Thoracic aorta (tissue), 2 donors: ENCODE measurements around the gene RIC8A. TPM values are rescaled to one million over a fixed set of nuclear protein-coding genes. Genes with fewer than 3 reads are reported as not detected.
A peak's percentile ranks its signal among the peaks of the same experiment; 100 is the strongest.

Experiments used
- ATAC-seq: fragments of 150-250 bp; one replicate; pipeline ENCODE4 v1.8.0; 2017; ENCODE audit warnings: low read depth; ENCODE audit not compliant: insufficient number of reproducible peaks, low FRiP score
- DNase-seq: peaks from one replicate; pipeline ENCODE4 v3.0.0-alpha.2; 2020; ENCODE audit warnings: low spot score
- H3K27ac ChIP-seq, 2 donors: fragments of 200-600 bp; sonication (generic); 1 replicate in 1 of 2; 2 replicates in 1 of 2; pipeline ENCODE4 v1.5.1; 2016; ENCODE audit warnings: mild to moderate bottlenecking in 2 of 2, moderate library complexity in 2 of 2
- H3K27me3 ChIP-seq: fragments of 200-600 bp; sonication (generic); replicated peaks from 2 replicates; pipeline ENCODE4 v1.6.0; 2016; ENCODE audit warnings: mild to moderate bottlenecking; ENCODE audit not compliant: insufficient read depth
- H3K36me3 ChIP-seq: fragments of 200-600 bp; sonication (generic); one replicate; pipeline ENCODE4 v1.5.1; 2016
- H3K4me1 ChIP-seq, 2 donors: fragments of 200-600 bp; sonication (generic); 1 replicate in 1 of 2; 2 replicates in 1 of 2; pipeline versions ENCODE4 v1.5.1 to v1.6.0; 2016; ENCODE audit warnings: low read depth in 2 of 2, mild to moderate bottlenecking in 1 of 2; ENCODE audit not compliant: control insufficient read depth in 1 of 2
- H3K4me3 ChIP-seq: fragments of 200-600 bp; sonication (generic); 2 replicates; pipeline ENCODE4 v1.5.1; 2016; ENCODE audit warnings: mild to moderate bottlenecking
- H3K9me3 ChIP-seq: fragments of 200-600 bp; sonication (generic); 2 replicates; pipeline ENCODE4 v1.5.1; 2016
- total RNA-seq, 2 donors: library from RNA; depleted of rRNA; stranded (reverse); fragments of >200 nt; gene quantifications; one replicate each; pipeline versions ENCODE4 v1.1.0 to v1.2.3, GENCODE V29; 2016
- TF ChIP-seq, protein P1 (sequence below): fragments of 200-600 bp; sonication (generic); IDR thresholded peaks from one replicate; pipeline ENCODE4 v1.5.1; 2019; ENCODE audit warnings: antibody characterized with exemption

Gene RIC8A
- total RNA-seq, 2 donors from 2014 or later = 79.4 to 102 TPM

DNA sequence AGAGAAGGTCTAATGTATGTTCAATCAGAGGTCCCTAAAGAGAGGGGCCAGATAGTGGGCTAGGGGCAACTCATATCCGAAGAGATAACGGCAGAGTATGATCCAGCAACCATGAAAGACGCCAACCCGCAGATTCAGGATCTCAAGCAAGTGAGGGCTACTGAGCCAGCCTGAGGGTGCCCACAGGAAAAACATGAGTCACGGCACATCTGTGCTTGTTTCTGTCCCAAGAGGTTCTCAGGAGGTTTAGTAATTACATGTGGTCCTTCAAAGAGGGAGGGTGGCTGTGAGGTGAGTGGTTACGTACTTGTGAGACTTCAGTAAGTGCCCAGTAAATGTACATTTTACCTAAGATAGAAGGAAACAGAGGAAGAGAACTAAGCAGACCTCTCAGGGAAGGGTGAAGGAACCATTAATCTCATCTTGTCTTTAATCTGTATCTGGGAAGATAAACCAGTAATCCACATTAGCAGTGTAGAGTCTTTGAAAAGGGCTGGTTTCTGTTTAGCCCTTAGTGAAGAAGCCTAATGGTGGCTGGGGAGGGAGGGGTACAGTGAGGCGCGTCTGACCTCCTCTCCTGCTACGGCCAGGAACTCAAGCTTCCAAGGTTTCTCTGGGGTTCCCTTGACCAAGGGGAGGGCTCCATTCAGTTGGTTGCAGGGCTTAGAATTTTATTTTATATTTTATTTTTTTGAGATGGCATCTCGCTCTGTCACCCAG lies 18.4 kb downstream of the RIC8A start:
- H3K36me3 ChIP-seq = no peaks in the 10 kb centered on the region
- no peak overlapping the region for H3K4me3 ChIP-seq
- DNase-seq = no peak
- TF ChIP-seq, protein P1, sequence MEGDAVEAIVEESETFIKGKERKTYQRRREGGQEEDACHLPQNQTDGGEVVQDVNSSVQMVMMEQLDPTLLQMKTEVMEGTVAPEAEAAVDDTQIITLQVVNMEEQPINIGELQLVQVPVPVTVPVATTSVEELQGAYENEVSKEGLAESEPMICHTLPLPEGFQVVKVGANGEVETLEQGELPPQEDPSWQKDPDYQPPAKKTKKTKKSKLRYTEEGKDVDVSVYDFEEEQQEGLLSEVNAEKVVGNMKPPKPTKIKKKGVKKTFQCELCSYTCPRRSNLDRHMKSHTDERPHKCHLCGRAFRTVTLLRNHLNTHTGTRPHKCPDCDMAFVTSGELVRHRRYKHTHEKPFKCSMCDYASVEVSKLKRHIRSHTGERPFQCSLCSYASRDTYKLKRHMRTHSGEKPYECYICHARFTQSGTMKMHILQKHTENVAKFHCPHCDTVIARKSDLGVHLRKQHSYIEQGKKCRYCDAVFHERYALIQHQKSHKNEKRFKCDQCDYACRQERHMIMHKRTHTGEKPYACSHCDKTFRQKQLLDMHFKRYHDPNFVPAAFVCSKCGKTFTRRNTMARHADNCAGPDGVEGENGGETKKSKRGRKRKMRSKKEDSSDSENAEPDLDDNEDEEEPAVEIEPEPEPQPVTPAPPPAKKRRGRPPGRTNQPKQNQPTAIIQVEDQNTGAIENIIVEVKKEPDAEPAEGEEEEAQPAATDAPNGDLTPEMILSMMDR = no peak
- no peak overlapping the region for H3K27ac ChIP-seq
- H3K4me1 ChIP-seq = no peaks in the 10 kb centered on the region
- ATAC-seq = no peak
- H3K9me3 ChIP-seq = no peaks in the 10 kb centered on the region
- no peaks in the 10 kb centered on the region for H3K27me3 ChIP-seq

DNA sequence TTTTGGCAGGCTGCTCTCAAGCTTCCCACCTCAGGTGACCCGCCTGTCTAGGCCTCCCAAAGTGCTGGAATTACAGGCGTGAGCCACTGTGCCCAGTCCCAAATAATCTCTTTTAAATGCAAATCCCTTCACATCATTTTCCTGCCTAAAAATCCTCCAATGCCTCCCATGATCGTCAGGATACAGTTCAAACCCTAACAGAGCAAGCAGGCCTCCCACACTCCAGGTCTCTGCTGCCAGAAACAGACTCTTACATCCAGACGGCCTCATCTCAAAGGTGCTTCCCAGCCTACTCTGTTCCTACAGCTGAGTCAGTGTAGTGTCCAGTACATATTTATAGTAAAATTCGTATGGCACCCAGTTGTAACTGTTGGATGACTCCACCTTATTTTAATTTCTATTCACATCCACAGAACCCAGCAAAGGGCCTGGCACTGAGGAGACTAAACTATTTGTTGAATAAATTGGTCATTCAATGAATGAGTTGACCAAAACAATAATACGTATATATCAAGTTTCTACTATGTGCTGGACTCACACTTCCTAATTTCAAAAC lies 20.4 kb downstream of the RIC8A start:
- Histone ChIP-seq H3K36me3 (no peaks in the 10 kb centered on the region), H3K4me3 (no peak overlapping the region), H3K27me3 (no peaks in the 10 kb centered on the region), H3K9me3 (no peaks in the 10 kb centered on the region), H3K27ac (no peak overlapping the region), H3K4me1 (no peaks in the 10 kb centered on the region)
- DNase-seq (no peak), ATAC-seq (no peak)
- TF ChIP-seq, protein P1 = no peak

GRCh38 chr11:230431-230830 lies 22.9 kb downstream of the RIC8A start:
- no peak for ATAC-seq
- H3K36me3 ChIP-seq = no peaks in the 10 kb centered on the region

DNA sequence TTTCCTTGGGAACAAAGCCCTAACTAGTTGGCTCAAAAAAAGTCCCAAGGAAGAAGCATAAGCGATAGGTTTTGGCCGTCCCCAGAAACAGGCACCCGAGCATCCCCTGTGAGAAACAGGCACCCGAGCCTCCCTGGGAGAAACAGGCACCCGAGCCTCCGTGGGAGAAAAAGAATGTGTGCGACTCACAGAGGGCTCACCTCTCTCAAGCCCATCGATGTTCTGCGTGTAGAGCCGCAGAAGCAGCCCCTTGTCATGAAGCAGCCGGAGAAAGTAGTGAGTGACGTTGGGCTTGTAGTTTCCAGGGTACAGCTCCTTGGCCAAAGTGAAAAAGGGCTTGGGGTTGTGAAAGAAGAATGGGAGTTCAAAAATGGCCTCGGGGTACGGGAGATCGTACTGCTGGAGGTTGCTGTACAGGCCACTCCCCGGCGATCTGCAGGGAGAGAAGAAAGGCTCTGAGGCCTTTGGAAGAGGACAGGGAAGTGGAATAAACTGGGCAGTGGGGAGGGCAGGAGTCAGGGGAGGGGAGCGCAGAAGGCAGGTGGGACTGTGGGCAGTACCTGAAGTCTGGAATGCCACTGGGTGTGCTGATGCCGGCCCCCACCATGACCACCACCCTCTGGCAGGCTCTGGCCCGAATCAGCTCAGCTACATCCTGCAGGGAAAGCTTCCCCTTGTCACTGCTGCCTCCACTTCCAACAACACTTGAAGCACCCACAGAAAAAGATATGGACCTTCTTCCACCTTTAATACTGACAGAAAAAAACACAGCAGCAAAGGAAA lies 25.5 kb downstream of the RIC8A start:
- H3K27me3 ChIP-seq = no peaks in the 10 kb centered on the region
- H3K27ac ChIP-seq = no peak overlapping the region
- TF ChIP-seq, protein P1 = no peak
- no peak for ATAC-seq
- DNase-seq = no peak
- H3K4me3 ChIP-seq = no peak overlapping the region
- no peaks in the 10 kb centered on the region for H3K36me3 ChIP-seq
- peaks cover 13 to 15% of the 10 kb centered on the region in 2 donors for H3K4me1 ChIP-seq
- no peaks in the 10 kb centered on the region for H3K9me3 ChIP-seq

More at GRCh38 chr11:230431-230830, 22.9 kb downstream of the RIC8A start:
- Histone ChIP-seq H3K4me3 (no peak overlapping the region), H3K9me3 (no peaks in the 10 kb centered on the region), H3K27me3 (no peaks in the 10 kb centered on the region), H3K27ac (no peak overlapping the region), H3K4me1 (peaks cover 5% of the 10 kb centered on the region in 2 donors)
- no peak for DNase-seq
- TF ChIP-seq, protein P1 = no peak

DNA sequence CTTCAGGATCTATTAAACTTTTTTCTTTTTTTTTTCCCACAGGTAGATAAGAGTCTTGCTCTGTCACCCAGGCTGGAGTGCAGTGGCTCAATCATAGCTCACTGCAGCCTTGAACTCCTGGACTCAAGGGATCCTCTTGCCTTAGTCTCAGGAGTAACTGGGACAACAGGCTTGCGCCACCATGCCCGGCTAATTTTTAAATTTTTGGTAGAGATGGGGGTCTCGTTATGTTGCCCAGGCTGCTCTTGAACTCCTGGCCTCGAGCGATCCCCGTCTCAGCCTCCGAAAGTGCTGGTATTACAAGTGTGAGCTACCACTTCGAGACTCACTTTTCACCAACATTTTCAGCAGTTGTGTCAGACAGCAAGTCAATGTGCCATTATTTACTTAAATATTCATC lies 27.7 kb downstream of the RIC8A start:
- ATAC-seq = no peak
- H3K9me3 ChIP-seq = no peaks in the 10 kb centered on the region
- peaks cover 20 to 24% of the 10 kb centered on the region in 2 donors for H3K4me1 ChIP-seq
- TF ChIP-seq, protein P1 = no peak
- peak overlapping the region; percentile 100 for H3K4me3 ChIP-seq
- peak overlapping the region in 1 of 2 donors; percentile 95 for H3K27ac ChIP-seq
- no peaks in the 10 kb centered on the region for H3K36me3 ChIP-seq
- DNase-seq = no peak
- H3K27me3 ChIP-seq = no peaks in the 10 kb centered on the region
